ENCODE results near the gene TMEM91. TPM values are rescaled to one million over a fixed set of nuclear protein-coding genes. Genes with fewer than 3 reads are reported as not detected.

TMEM91 gene
- 3.7 TPM for polyA plus RNA-seq (2012; ENCODE audit: insufficient read depth, insufficient read length, low read depth)

GRCh38 chr19:41376241-41376997 lies at the start of gene TMEM91:
Gene TMEM91 (plus strand): TSS chr19:41376533. CDS start chr19:41378310, 1,777 bp downstream.
- Histone ChIP-seq H3K4me1 (peaks cover 19% of the 10 kb centered on the region), H3K4me3 (ENCODE audit: low read depth, low read length) (peak within 1 kb of the TSS; percentile 58), H3K9me3 (no peaks in the 10 kb centered on the region), H3K27me3 (no peaks in the 10 kb centered on the region), H3K36me3 (no peaks in the 10 kb centered on the region)
- no peak for TF ChIP-seq CTCF (IDR thresholded peaks at IDR 0.05; ENCODE audit: low read depth, low read length)
- DNase-seq = peak; percentile 51

GRCh38 chr19:41327076-41327575 lies 49.2 kb upstream of the TMEM91 start:
- DNase-seq = no peak
- TF ChIP-seq CTCF (IDR thresholded peaks at IDR 0.05; ENCODE audit: low read depth, low read length) = no peak
- Histone ChIP-seq H3K9me3 (no peaks in the 10 kb centered on the region), H3K4me1 (peaks cover 56% of the 10 kb centered on the region), H3K36me3 (peaks cover 4% of the 10 kb centered on the region), H3K4me3 (ENCODE audit: low read depth, low read length) (no peak overlapping the region), H3K27me3 (no peaks in the 10 kb centered on the region)

- TF ChIP-seq CTCF (IDR thresholded peaks at IDR 0.05; ENCODE audit: low read depth, low read length) = no peak
- H3K4me3 ChIP-seq (ENCODE audit: low read depth, low read length) = no peak overlapping the region
These were observed 48.7 kb upstream of the TMEM91 start for GRCh38 chr19:41327576-41328156.

GRCh38 chr19:41328157-41328841 lies 48.0 kb upstream of the TMEM91 start:
- H3K4me3 ChIP-seq (ENCODE audit: low read depth, low read length) = no peak overlapping the region
- TF ChIP-seq CTCF (IDR thresholded peaks at IDR 0.05; ENCODE audit: low read depth, low read length) = no peak
- H3K9me3 ChIP-seq = no peaks in the 10 kb centered on the region
- DNase-seq = no peak
- H3K27me3 ChIP-seq = no peaks in the 10 kb centered on the region
- peaks cover 44% of the 10 kb centered on the region for H3K4me1 ChIP-seq
- no peaks in the 10 kb centered on the region for H3K36me3 ChIP-seq

More at GRCh38 chr19:41327576-41328156, 48.7 kb upstream of the TMEM91 start:
- H3K27me3 ChIP-seq = no peaks in the 10 kb centered on the region
- peaks cover 50% of the 10 kb centered on the region for H3K4me1 ChIP-seq
- no peaks in the 10 kb centered on the region for H3K9me3 ChIP-seq
- peak; percentile 53 for DNase-seq
- no peaks in the 10 kb centered on the region; the same call in 1 of the 2 replicates for H3K36me3 ChIP-seq

GRCh38 chr19:41328842-41329225 lies 47.5 kb upstream of the TMEM91 start:
- no peak for TF ChIP-seq CTCF (IDR thresholded peaks at IDR 0.05; ENCODE audit: low read depth, low read length)
- no peak overlapping the region for H3K4me3 ChIP-seq (ENCODE audit: low read depth, low read length)
- H3K4me1 ChIP-seq = peaks cover 41% of the 10 kb centered on the region
- no peak for DNase-seq
- H3K27me3 ChIP-seq = no peaks in the 10 kb centered on the region
- H3K36me3 ChIP-seq = peaks cover 3% of the 10 kb centered on the region; the same call in 1 of the 2 replicates
- H3K9me3 ChIP-seq = no peaks in the 10 kb centered on the region

Data from BE2C (cell line).